Fibroblast of the aortic adventitia (primary cell): ENCODE results near the gene NPHP3. TPM values are rescaled to one million over a fixed set of nuclear protein-coding genes. Genes with fewer than 3 reads are reported as not detected.

Experiments used
- DNase-seq: peaks from one replicate; pipeline ENCODE4 v3.0.0-alpha.2; 2010; ENCODE audit warnings: low read depth
- H3K4me3 ChIP-seq: 2 replicates; pipeline ENCODE4 v1.5.1; 2011; ENCODE audit warnings: low read depth, mild to moderate bottlenecking, control low read depth, low read length, moderate library complexity
- total RNA-seq: library from RNA; depleted of rRNA; stranded (reverse); fragments of >200 nt; gene quantifications from 2 replicates; pipeline ENCODE4 v1.2.3, GENCODE V29; 2012; ENCODE audit warnings: low replicate concordance
- TF ChIP-seq, protein P1 (sequence below): IDR thresholded peaks from 2 replicates; pipeline ENCODE4 v1.5.1; 2011; ENCODE audit warnings: mild to moderate bottlenecking, low read length, control low read depth, inconsistent platforms; ENCODE audit not compliant: insufficient read depth

Gene NPHP3
- total RNA-seq, 1 donor = 33.2 TPM

DNA sequence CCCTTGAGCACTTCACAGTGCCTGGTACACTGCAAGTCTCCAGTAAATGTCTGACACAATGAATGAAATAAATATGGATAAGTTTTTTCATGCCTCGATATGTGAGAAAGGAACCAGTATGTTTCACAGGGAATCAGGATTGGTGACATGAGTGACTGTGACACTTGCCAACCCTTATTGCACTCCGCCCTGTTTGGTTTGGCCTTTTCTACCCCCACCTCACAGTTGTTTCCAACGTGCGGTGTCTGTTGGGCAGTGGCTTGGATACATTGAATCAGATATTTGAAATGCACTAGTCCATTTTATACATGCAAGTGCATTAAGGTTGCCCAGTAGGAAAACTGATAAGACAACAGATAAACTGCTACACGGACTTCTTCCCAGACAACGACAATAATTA is 2.0 kb downstream of the NPHP3 start:
- TF ChIP-seq, protein P1, sequence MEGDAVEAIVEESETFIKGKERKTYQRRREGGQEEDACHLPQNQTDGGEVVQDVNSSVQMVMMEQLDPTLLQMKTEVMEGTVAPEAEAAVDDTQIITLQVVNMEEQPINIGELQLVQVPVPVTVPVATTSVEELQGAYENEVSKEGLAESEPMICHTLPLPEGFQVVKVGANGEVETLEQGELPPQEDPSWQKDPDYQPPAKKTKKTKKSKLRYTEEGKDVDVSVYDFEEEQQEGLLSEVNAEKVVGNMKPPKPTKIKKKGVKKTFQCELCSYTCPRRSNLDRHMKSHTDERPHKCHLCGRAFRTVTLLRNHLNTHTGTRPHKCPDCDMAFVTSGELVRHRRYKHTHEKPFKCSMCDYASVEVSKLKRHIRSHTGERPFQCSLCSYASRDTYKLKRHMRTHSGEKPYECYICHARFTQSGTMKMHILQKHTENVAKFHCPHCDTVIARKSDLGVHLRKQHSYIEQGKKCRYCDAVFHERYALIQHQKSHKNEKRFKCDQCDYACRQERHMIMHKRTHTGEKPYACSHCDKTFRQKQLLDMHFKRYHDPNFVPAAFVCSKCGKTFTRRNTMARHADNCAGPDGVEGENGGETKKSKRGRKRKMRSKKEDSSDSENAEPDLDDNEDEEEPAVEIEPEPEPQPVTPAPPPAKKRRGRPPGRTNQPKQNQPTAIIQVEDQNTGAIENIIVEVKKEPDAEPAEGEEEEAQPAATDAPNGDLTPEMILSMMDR = no peak
- H3K4me3 ChIP-seq = peak overlapping the region; percentile 45

DNA sequence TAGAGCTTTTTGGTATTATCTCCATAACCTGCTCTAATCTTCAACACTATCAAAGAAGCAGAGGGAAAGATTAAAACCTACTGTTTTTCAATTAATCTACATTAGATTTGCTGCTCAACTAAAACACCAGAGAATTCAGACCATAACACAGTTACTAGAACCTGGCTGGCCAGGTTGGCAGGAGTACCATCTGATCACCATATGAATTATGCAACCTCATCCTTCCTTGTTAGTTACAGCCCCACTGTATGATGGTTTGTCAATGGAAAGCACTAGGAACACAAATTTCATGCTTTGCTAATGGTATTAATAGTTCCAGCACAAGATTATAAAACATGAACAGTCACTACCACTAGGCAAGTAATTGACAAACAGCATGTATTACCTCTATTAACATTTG is 5.8 kb downstream of the NPHP3 start:
- TF ChIP-seq, protein P1 = no peak
- no peak overlapping the region for H3K4me3 ChIP-seq
- no peak for DNase-seq

More for the DNA sequence above, 2.0 kb downstream of the NPHP3 start:
- no peak for DNase-seq

DNA sequence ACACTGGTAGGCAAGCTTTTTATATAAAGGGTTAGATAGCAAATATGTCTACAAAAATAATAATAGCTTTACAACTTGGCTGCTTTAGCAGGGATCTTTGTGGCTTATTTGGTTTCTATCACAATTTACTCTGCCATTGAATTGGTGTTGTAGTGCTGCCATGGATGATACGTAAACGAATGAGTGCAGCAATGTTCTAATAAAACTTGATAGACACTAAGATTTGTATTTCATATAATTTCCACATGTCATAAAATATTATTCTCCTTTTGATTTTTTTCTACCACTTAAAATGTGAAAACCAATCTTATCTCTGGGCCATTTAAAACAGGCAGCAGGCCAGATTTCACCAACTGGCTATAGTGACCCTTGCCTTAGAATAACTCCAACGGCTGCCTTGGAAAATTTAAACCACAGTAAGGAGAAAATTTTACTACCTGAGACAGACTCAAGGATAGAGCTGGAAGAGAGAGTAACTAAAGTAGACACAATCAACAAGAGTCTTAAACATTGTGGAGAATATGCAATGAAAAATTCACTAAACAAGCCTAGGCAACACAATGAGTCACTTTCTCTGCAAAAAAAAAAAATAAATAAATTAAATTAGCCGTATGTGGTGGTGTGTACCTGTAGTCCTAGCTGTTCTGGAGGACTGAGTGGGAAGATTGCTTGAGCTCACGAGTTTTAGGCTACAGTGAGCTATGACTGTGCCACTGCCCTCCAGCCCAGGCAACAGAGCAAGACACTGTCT is 8.1 kb downstream of the NPHP3 start:
- TF ChIP-seq, protein P1 = no peak
- H3K4me3 ChIP-seq = no peak overlapping the region
- DNase-seq = no peak

DNA sequence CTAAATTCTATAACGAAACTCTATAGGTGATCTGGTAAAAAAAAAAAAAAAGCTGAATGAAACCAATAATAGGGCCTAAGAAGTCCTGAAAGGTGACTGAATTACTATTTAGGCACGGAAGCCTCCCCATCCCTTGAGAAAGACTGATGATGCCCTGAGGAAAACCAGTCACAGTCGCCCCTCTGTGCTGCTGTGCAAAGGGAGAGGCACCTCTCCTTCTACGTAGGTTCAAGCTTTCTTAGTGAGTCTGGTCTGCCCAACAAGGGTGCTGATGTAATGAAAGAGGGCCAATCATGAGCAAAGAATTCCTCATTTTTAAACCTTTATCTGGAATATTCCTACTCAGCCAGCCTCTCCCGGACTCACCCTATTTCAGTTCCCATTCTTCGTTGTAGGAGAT is 11.9 kb downstream of the NPHP3 start:
- TF ChIP-seq, protein P1 = no peak
- no peak for DNase-seq
- H3K4me3 ChIP-seq = no peak overlapping the region

DNA sequence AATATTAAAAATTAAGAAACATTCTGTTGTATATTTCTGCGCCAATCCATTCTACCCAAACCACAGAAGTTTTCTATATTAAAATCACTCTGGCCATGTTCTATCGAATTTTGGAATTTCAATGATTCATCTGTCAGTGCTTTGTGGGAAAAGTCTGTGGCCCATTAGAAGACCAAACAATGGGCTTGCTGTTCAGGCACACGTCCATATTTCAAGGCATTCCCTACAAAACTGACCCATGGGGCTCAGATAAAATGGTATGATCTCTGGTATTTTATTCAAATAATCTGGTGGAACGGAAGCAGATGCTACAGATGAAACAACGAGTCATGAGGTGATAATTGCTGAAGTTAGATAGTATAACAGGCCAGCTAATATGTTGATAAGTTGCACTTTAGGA is 12.4 kb downstream of the NPHP3 start:
- H3K4me3 ChIP-seq = no peak overlapping the region
- TF ChIP-seq, protein P1 = no peak
- DNase-seq = peak; percentile 36

DNA sequence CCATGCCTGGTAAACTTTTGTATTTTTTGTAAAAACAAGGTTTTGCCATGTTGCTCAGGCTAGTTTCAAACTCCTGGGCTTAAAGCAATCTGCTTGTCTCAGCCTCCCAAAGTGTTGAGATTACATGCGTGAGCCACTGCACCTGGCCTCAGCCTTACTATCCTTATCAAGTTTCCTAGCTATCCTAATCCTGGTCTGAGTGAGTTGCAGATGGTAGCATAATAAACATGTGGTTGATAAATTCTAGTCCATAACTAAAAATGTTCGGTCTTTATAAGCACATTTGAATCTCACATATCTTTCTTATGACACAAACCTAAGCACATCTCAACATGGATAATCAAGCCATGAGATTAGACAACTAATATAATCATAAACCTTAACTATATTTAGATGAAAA is 18.5 kb downstream of the NPHP3 start:
- DNase-seq = no peak
- TF ChIP-seq, protein P1 = no peak
- no peak overlapping the region for H3K4me3 ChIP-seq

DNA sequence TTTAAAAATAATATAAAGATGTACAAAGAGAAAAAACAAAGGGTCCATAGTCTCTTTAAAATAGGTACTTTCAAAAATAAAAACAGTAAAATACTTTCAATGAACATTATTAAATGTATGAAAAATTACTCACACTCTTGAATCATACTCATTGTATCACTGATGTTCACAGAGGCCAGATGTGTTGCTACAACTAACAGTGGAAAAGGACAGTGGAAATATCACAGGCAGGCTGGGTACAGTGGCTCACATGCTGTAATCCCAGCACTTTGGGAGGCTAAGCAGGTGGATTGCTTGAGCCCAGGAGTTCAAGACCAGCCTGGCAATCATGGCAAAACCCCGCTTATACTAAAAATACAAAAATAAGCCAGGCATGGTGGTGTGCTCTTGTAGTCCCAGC is 26.8 kb downstream of the NPHP3 start:
- H3K4me3 ChIP-seq = no peak overlapping the region
- no peak for DNase-seq

More for the DNA sequence above, 26.8 kb downstream of the NPHP3 start:
- TF ChIP-seq, protein P1 = no peak
